Gastroesophageal sphincter (tissue), 4 donors: ENCODE results near the gene KRTAP24-1. TPM values are rescaled to one million over a fixed set of nuclear protein-coding genes. Genes with fewer than 3 reads are reported as not detected.

Experiments
- ATAC-seq: fragments of 150-250 bp; one replicate; pipeline ENCODE4 v1.9.1; 2016; ENCODE audit warnings: mild to moderate bottlenecking, moderate library complexity
- H3K27ac ChIP-seq, 4 donors: fragments of 200-600 bp; sonication (generic) in 3 of 4; 1 replicate in 3 of 4; 2 replicates in 1 of 4; pipeline ENCODE4 v1.5.1; 2016 to 2019
- H3K27me3 ChIP-seq: fragments of 200-600 bp; sonication (generic); one replicate; pipeline ENCODE4 v1.5.1; 2019
- H3K36me3 ChIP-seq, 2 donors: fragments of 200-600 bp; sonication (generic); one replicate each; pipeline ENCODE4 v1.5.1; 2019; ENCODE audit warnings: control low read depth in 1 of 2
- H3K4me1 ChIP-seq, 3 donors: fragments of 200-600 bp; sonication (generic); 1 replicate in 2 of 3; 2 replicates in 1 of 3; pipeline ENCODE4 v1.5.1; 2016 to 2019; ENCODE audit warnings: control low read depth in 2 of 3
- H3K4me3 ChIP-seq, 2 donors: fragments of 200-600 bp; sonication (generic); one replicate each; pipeline ENCODE4 v1.5.1; 2019; ENCODE audit warnings: mild to moderate bottlenecking in 1 of 2, moderate library complexity in 1 of 2
- H3K9me3 ChIP-seq, 3 donors: fragments of 200-600 bp; sonication (generic); one replicate each; pipeline ENCODE4 v1.5.1; 2017 to 2019; ENCODE audit warnings: control low read depth in 2 of 3
- EP300 ChIP-seq: sonication (generic); formaldehyde crosslinking; IDR thresholded peaks from one replicate; pipeline ENCODE4 v1.6.1; 2017; ENCODE audit warnings: antibody characterized with exemption, mild to moderate bottlenecking
- POLR2A ChIP-seq, 2 donors: fragments of 450-650 bp; IDR thresholded peaks; one replicate each; pipeline ENCODE4 v1.6.1; 2017; ENCODE audit warnings: antibody characterized with exemption in 2 of 2, mild to moderate bottlenecking in 2 of 2, moderate library complexity in 1 of 2
- POLR2AphosphoS5 ChIP-seq: sonication (generic); formaldehyde crosslinking; IDR thresholded peaks from one replicate; pipeline ENCODE4 v1.6.1; 2017; ENCODE audit warnings: antibody characterized with exemption
- WGBS, 2 donors: methylation state at CpG; one replicate each; pipeline ENCODE4 v1.1.5; 2018; ENCODE audit warnings: low coverage in 1 of 2; 5-methylcytosine and 5-hydroxymethylcytosine counted together
- total RNA-seq, 4 donors: library from RNA; depleted of rRNA; stranded (reverse); fragments of >200 nt; gene quantifications; one replicate each; pipeline ENCODE4 v1.1.0, GENCODE V29; 2016
- TF ChIP-seq, protein P1 (sequence below), 4 experiments: fragments of 200-600 bp in 2 of 4; fragments of 450-650 bp in 2 of 4; sonication (generic) in 1 of 4; IDR thresholded peaks; one replicate each; pipeline ENCODE4 v1.5.1; 2017 to 2019; ENCODE audit warnings: antibody characterized with exemption in 4 of 4, mild to moderate bottlenecking in 2 of 4, moderate library complexity in 2 of 4

The KRTAP24-1 gene, protein sequence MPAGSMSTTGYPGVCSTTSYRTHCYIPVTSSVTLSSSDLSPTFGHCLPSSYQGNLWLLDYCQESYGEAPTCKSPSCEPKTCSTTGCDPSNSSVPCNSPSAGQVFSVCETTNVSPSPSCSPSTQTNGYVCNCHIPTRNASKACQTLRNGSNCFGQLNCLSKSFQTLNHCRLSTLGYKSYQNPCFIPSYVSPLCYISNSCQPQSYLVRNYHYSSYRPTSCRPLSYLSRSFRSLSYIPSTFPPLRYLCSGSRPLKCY
- total RNA-seq, result not detected

DNA sequence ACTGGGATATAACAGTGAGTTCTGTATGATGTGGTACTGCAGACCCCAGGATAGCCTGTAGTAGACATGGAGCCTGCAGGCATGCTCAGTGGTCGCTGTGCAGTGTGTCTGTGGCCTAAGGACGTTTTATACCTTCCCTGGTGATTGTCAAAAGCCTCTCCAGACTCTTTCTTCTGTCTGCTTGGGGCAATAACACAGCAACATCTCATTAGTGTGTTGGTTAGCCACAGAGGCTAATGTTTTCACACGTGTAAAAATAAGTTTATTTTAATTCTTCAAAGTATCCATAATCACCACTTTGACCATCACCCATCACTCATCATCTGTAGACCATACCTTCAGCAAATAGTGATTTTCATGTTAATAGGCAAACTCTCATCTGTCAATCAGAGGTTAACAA lies at the start of gene KRTAP24-1:
TSS of gene KRTAP24-1 (minus strand) at position 101 of the 400 bp plus-strand sequence. CDS start at position 83, 18 bp downstream.
- WGBS, 2 donors, result 47 to 60% methylated on average over 1 to 3 of the region's 3 CpGs
- TF ChIP-seq EP300 (no peak), POLR2A (IDR thresholded peaks at IDR 0.05) (no peak), POLR2AphosphoS5 (no peak)
- TF ChIP-seq, protein P1, sequence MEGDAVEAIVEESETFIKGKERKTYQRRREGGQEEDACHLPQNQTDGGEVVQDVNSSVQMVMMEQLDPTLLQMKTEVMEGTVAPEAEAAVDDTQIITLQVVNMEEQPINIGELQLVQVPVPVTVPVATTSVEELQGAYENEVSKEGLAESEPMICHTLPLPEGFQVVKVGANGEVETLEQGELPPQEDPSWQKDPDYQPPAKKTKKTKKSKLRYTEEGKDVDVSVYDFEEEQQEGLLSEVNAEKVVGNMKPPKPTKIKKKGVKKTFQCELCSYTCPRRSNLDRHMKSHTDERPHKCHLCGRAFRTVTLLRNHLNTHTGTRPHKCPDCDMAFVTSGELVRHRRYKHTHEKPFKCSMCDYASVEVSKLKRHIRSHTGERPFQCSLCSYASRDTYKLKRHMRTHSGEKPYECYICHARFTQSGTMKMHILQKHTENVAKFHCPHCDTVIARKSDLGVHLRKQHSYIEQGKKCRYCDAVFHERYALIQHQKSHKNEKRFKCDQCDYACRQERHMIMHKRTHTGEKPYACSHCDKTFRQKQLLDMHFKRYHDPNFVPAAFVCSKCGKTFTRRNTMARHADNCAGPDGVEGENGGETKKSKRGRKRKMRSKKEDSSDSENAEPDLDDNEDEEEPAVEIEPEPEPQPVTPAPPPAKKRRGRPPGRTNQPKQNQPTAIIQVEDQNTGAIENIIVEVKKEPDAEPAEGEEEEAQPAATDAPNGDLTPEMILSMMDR (IDR thresholded peaks at IDR 0.05), result no peak
- ATAC-seq, result no peak
- no peaks in the 10 kb centered on the region for H3K9me3 ChIP-seq
- H3K36me3 ChIP-seq, result no peaks in the 10 kb centered on the region
- H3K4me1 ChIP-seq, result no peaks in the 10 kb centered on the region
- H3K4me3 ChIP-seq, result no peak within 1 kb of the TSS
- no peaks in the 10 kb centered on the region for H3K27me3 ChIP-seq
- H3K27ac ChIP-seq, result no peak within 1 kb of the TSS

DNA sequence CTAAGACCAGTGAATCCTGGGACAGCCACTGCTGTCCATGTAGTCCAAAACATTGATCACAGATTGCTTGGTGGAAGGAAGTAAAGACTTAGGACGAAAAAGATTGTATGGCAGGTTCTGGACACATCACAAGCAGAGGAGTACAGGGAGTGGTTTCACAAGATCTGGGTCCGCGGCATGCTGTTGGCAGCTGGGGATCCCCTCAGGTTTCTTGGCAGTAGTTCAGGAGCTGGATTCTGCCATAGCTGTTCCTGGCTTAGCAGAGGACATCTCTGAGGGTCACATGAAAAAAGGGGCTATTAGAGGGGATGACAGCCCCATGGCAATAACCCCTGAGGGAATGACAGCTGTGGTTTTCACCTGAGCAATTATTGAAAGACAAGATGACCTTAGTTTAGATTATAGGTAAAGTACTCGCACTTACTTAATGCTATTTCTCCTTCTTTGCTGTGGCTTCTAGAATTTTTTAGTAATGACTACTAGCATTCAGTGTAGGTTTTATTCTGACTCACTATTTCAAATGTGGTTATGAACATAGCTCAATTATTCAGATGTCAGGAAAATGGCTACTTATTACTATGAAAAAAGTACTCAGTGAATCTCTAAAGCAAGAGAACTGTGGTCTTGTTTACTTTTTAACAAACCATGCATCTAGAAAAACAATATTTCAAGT lies 46.6 kb upstream of the KRTAP24-1 start:
- no peaks in the 10 kb centered on the region for H3K4me1 ChIP-seq
- H3K27me3 ChIP-seq, result no peaks in the 10 kb centered on the region
- H3K9me3 ChIP-seq, result peaks cover 0 to 17% (median 0%) of the 10 kb centered on the region in 3 donors
- TF ChIP-seq POLR2A (IDR thresholded peaks at IDR 0.05), result no peak
- TF ChIP-seq, protein P1 (IDR thresholded peaks at IDR 0.05), result no peak
- TF ChIP-seq POLR2AphosphoS5, result no peak
- no peak for TF ChIP-seq EP300
- H3K4me3 ChIP-seq, result no peak overlapping the region
- no peak for ATAC-seq
- H3K36me3 ChIP-seq, result no peaks in the 10 kb centered on the region
- H3K27ac ChIP-seq, result no peak overlapping the region
- WGBS, 2 donors, result 81 to 93% methylated on average over 4 of the region's 4 CpGs

DNA sequence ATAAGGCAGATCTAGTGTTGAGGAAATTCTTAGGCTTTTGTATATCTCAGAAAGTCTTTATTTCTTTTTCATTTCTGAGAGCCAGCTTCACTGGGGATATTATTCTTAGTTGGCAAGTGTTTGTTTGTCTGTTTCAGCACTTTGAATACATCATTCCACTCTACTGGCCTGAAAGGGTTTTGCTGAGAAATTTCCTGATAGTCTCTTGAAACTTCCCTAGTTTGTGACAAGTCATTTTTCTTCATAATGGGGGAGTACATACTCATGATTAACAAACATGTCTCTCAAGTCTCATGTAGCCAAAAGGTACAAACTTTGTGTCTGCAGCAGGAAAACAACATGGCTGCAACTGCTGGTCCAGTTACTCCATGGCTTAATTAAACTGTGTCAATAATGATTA lies 43.6 kb upstream of the KRTAP24-1 start:
- Histone ChIP-seq H3K9me3 (peaks cover 0 to 17% (median 0%) of the 10 kb centered on the region in 3 donors), H3K4me1 (no peaks in the 10 kb centered on the region), H3K36me3 (no peaks in the 10 kb centered on the region), H3K4me3 (no peak overlapping the region), H3K27me3 (no peaks in the 10 kb centered on the region), H3K27ac (no peak overlapping the region)
- no peak for TF ChIP-seq POLR2A (IDR thresholded peaks at IDR 0.05)
- no peak for TF ChIP-seq POLR2AphosphoS5
- TF ChIP-seq, protein P1 (IDR thresholded peaks at IDR 0.05), result no peak
- no peak for TF ChIP-seq EP300
- no peak for ATAC-seq

DNA sequence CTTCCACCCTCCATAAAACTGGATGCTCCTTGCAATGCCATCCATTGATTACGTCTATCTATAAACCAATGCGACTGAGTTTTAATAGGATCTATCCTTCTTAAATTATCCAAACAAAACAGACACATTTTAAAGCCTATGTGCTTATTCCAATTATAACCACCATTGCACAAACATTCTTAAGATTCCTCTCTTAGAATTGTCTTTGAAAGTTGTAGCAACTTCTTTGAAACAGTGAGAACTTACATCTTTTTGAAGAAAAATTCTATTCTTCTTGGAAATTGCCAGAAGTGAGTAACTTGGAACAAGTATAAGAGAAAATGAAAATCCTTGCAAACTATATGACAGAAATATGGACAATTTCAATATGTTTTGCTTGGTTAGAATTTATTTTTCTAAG lies 37.5 kb upstream of the KRTAP24-1 start, which contains the start of gene KRTAP26-1:
TSS of gene KRTAP26-1 (minus strand) at position 101 of the 400 bp plus-strand sequence. CDS start 280 bp downstream, outside the sequence.
- Histone ChIP-seq H3K27ac (no peak within 1 kb of the TSS), H3K27me3 (no peaks in the 10 kb centered on the region), H3K4me3 (no peak within 1 kb of the TSS), H3K4me1 (no peaks in the 10 kb centered on the region), H3K36me3 (no peaks in the 10 kb centered on the region), H3K9me3 (no peaks in the 10 kb centered on the region)
- 45 to 88% methylated on average over 2 of the region's 2 CpGs for WGBS, 2 donors
- no peak for TF ChIP-seq POLR2AphosphoS5
- no peak for TF ChIP-seq EP300
- no peak for TF ChIP-seq POLR2A (IDR thresholded peaks at IDR 0.05)
- TF ChIP-seq, protein P1 (IDR thresholded peaks at IDR 0.05), result no peak
- no peak for ATAC-seq

DNA sequence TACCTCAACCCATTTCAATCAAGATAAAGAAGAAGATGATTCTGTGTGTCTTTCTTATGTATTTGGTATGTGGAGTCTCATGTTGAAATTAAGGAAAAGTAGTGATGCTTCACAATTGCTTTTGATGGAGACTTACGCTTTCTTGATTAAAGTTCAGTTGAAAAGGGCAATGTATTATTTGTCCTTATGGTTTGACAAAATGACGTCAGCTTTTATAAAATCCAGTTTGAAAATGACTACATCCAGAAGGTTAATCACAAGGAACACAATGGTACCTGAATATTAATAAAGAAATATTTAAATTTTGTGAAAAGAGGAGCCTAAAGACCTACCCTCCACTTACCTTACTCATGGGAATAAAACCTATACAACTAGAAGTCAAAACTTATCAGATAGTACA lies 33.0 kb upstream of the KRTAP24-1 start:
- Histone ChIP-seq H3K27ac (no peak overlapping the region), H3K9me3 (no peaks in the 10 kb centered on the region), H3K4me1 (no peaks in the 10 kb centered on the region), H3K4me3 (no peak overlapping the region), H3K27me3 (no peaks in the 10 kb centered on the region), H3K36me3 (no peaks in the 10 kb centered on the region)
- ATAC-seq, result no peak
- no peak for TF ChIP-seq POLR2A (IDR thresholded peaks at IDR 0.05)
- no peak for TF ChIP-seq POLR2AphosphoS5
- WGBS, 2 donors, result 62 to 81% methylated on average over 2 of the region's 2 CpGs
